Liver (tissue), 9 donors: Measurements from ENCODE around the gene TRIM65. TPM values are rescaled to one million over a fixed set of nuclear protein-coding genes. Genes with fewer than 3 reads are reported as not detected.

Experiments
- DNase-seq: peaks from one replicate; pipeline ENCODE4 v3.0.0-alpha.2; 2017; ENCODE audit warnings: low spot score
- H3K27ac ChIP-seq, 2 donors: one replicate each; pipeline ENCODE4 v1.7.0; 2013; ENCODE audit warnings: inconsistent platforms in 2 of 2, low read length in 2 of 2, control low read depth in 1 of 2, low read depth in 1 of 2, mild to moderate bottlenecking in 1 of 2
- H3K27me3 ChIP-seq, 4 donors: one replicate each; pipeline versions ENCODE4 v1.6.1 to v1.7.0; 2013; ENCODE audit warnings: low read length in 3 of 4, inconsistent platforms in 1 of 4, mild to moderate bottlenecking in 1 of 4, moderate library complexity in 1 of 4; ENCODE audit not compliant: control insufficient read depth in 4 of 4, insufficient read depth in 4 of 4
- H3K36me3 ChIP-seq, 4 donors: one replicate each; pipeline versions ENCODE4 v1.6.1 to v1.7.0; 2013; ENCODE audit warnings: low read length in 3 of 4, mild to moderate bottlenecking in 3 of 4, low read depth in 1 of 4, moderate library complexity in 1 of 4; ENCODE audit not compliant: control insufficient read depth in 4 of 4, insufficient read depth in 3 of 4
- H3K4me1 ChIP-seq, 4 donors: one replicate each; pipeline versions ENCODE4 v1.6.1 to v1.7.0; 2013; ENCODE audit warnings: low read length in 3 of 4, mild to moderate bottlenecking in 3 of 4, moderate library complexity in 1 of 4; ENCODE audit not compliant: control insufficient read depth in 4 of 4, insufficient read depth in 4 of 4
- H3K4me3 ChIP-seq, 3 donors: one replicate each; pipeline versions ENCODE4 v1.6.1 to v1.7.0; 2013; ENCODE audit warnings: low read length in 3 of 3, control low read depth in 1 of 3, low read depth in 1 of 3, mild to moderate bottlenecking in 1 of 3
- H3K9ac ChIP-seq, 2 donors: one replicate each; pipeline ENCODE4 v1.7.0; 2013; ENCODE audit warnings: low read length in 2 of 2, mild to moderate bottlenecking in 2 of 2, moderate library complexity in 2 of 2, control low read depth in 1 of 2, low read depth in 1 of 2
- H3K9me3 ChIP-seq, 4 donors: one replicate each; pipeline versions ENCODE4 v1.6.1 to v1.7.0; 2013; ENCODE audit warnings: low read length in 3 of 4; ENCODE audit not compliant: control insufficient read depth in 4 of 4
- CTCF ChIP-seq: fragments of 150-350 bp; IDR thresholded peaks from 2 replicates; pipeline ENCODE4 v1.5.1; 2017; ENCODE audit warnings: improper control_type of control experiment, low read depth, low read length; ENCODE audit not compliant: missing input control
- EGR1 ChIP-seq, 2 donors: IDR thresholded peaks; 2 replicates each; pipeline ENCODE4 v1.6.1; 2016 to 2018; ENCODE audit warnings: antibody characterized with exemption in 2 of 2, low read depth in 2 of 2
- FOXA1 ChIP-seq: IDR thresholded peaks from 2 replicates; pipeline ENCODE4 v1.6.1; 2016; ENCODE audit warnings: antibody characterized with exemption
- FOXA2 ChIP-seq: IDR thresholded peaks from 2 replicates; pipeline ENCODE4 v1.6.1; 2016; ENCODE audit warnings: antibody characterized with exemption
- GABPA ChIP-seq, 2 donors: IDR thresholded peaks in 1 of 2; conservative IDR thresholded peaks in 1 of 2; 2 replicates each; pipeline ENCODE4 v1.6.1; 2016; ENCODE audit warnings: antibody characterized with exemption in 2 of 2, mild to moderate bottlenecking in 1 of 2, moderate library complexity in 1 of 2
- HNF4A ChIP-seq, 2 donors: conservative IDR thresholded peaks; 2 replicates each; pipeline ENCODE4 v1.6.1; 2016; ENCODE audit warnings: antibody characterized with exemption in 2 of 2, mild to moderate bottlenecking in 2 of 2
- HNF4G ChIP-seq: IDR thresholded peaks from 2 replicates; pipeline ENCODE4 v1.6.1; 2016; ENCODE audit warnings: antibody characterized with exemption
- JUND ChIP-seq, 2 donors: IDR thresholded peaks; 2 replicates each; pipeline ENCODE4 v1.6.1; 2016; ENCODE audit warnings: antibody characterized with exemption in 2 of 2
- NR2F2 ChIP-seq: IDR thresholded peaks from 2 replicates; pipeline ENCODE4 v1.6.1; 2016; ENCODE audit warnings: antibody characterized with exemption
- RAD21 ChIP-seq, 2 donors: IDR thresholded peaks; 2 replicates each; pipeline ENCODE4 v1.6.1; 2016; ENCODE audit warnings: antibody characterized with exemption in 2 of 2, mild to moderate bottlenecking in 2 of 2
- RXRA ChIP-seq, 2 donors: IDR thresholded peaks; 2 replicates each; pipeline ENCODE4 v1.6.1; 2017 to 2018; ENCODE audit warnings: antibody characterized with exemption in 2 of 2, mild to moderate bottlenecking in 1 of 2
- TAF1 ChIP-seq: conservative IDR thresholded peaks from 2 replicates; pipeline ENCODE4 v1.6.1; 2016; ENCODE audit warnings: antibody characterized with exemption, mild to moderate bottlenecking
- WGBS: extraction: QIAGEN DNeasy Blood & Tissue Kit; methylation state at CpG from one replicate; pipeline ENCODE4 v1.1.7; 2013; 5-methylcytosine and 5-hydroxymethylcytosine counted together
- polyA plus RNA-seq, 2 donors: library from polyadenylated mRNA; stranded (reverse) in 1 of 2; unstranded in 1 of 2; fragments of 200-250 nt in 1 of 2; fragments of >200 nt in 1 of 2; fragmentation: Nextera tagmentation in 1 of 2; extraction: Ambion mirVana in 1 of 2; gene quantifications; one replicate each; pipeline versions ENCODE4 v1.2.1 to v1.2.3, GENCODE V29; 2013 to 2015
- total RNA-seq, 2 donors: library from RNA; depleted of rRNA; stranded (reverse); fragments of >200 nt; gene quantifications; one replicate each; pipeline ENCODE4 v1.2.3, GENCODE V29; 2014
- TF ChIP-seq, protein P1 (sequence below): IDR thresholded peaks from 2 replicates; pipeline ENCODE4 v1.6.1; 2016; ENCODE audit warnings: antibody characterized with exemption
- TF ChIP-seq, protein P2 (sequence below): IDR thresholded peaks from 2 replicates; pipeline ENCODE4 v1.6.1; 2016; ENCODE audit warnings: antibody characterized with exemption, mild to moderate bottlenecking
- TF ChIP-seq, protein P3 (sequence below): IDR thresholded peaks from 2 replicates; pipeline ENCODE4 v1.6.1; 2016; ENCODE audit warnings: antibody characterized with exemption
- donor health status: healthy.
- donor health status: healthy.
- donor health status: healthy.
- donor health status: healthy.
- donor health status: healthy.

The TRIM65 gene
- total and polyA plus RNA-seq, 4 donors = 1.5 to 8.6 (median 6.5) TPM

DNA sequence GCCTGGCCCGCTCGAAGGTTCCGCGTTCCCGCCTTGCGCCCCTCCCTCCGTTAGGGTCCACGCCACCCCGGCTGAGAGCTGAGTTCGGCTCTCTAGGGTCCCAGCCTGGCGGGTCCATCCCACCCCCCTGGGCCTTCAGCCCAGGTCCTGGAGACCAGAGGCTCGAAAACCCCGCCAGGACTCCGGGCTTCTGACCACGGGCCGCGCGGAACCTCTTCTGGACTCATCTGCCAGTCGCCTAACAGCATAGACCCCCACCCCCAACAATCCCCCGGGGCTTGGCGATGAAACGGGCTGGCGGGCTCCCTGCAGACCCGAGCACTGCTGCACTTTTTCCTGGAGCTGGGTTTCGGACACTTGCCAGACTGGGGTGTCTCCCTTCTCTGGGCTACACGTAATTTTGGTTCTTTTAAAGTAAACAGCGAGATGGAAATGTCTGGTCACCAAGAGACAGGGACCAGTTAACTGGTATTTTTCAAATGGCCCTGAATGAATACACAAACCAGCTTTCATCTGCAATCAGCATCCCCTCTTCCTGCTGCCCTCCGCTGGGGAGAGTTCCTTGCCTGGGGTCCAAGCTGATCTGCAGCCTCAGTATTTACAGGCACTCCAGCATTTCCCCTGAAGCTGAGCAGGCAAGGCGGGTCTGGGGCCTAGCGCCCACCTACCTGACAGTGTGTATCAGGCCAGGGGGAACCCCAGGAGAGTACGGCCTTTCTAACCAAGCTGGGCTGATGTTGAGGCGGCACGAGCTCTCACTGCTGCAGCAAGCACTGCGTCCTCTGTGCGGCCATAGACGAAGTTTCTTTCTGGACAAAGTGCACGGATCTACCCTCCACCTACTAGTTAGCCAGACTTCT lies 639 bp upstream of the TRIM65 start:
- peaks cover 3 to 43% (median 30%) of the 10 kb centered on the region in 4 donors for H3K4me1 ChIP-seq

DNA sequence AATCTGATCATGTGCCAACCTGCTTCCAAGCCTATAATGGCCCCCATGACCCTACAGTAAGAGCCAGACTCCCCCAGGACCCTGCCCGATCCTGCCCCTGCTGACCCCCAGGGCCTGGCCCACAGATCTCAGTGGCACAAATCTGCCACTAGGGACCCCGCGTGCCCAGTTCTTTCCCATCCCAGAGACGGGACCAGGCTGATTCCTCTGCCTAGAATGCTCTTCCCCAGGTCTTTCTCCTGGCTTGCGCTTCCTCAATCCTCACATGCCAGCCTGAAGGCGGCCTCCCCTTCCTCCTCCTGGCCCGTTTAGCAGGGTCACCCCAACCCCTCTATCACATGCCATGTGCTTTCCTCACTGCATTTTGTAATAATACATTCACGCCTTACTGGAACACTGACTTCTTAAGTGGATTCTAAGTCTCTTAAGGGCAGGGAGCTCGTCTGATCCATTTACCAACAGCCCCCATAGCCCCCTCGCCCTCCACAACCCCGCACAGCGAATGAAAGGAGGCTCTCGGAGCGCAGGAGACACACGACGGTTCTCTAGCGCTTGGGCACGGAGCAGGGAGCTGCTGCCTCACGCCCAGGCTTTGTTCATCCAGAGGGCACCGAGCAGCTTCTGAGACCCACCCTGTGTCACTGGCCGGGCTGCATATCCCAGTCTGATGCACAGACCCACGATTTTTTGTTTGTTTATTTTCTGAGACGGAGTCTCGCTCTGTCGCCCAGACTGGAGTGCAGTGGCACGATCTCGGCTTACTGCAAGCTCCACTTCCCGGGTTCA lies 1.2 kb downstream of the TRIM65 start:
- peaks cover 0 to 15% (median 7%) of the 10 kb centered on the region in 4 donors for H3K36me3 ChIP-seq
- peak overlapping the region in 2 of 3 donors; percentile 19 to 69 for H3K4me3 ChIP-seq
- 59% methylated on average over 28 of the region's 28 CpGs for WGBS
- no peaks in the 10 kb centered on the region for H3K9me3 ChIP-seq
- H3K9ac ChIP-seq = no peak overlapping the region
- H3K27ac ChIP-seq = peak overlapping the region in 1 of 2 donors; percentile 78
- peaks cover 11 to 49% (median 35%) of the 10 kb centered on the region in 4 donors for H3K4me1 ChIP-seq
- TF ChIP-seq TAF1 (no peak), FOXA1 (no peak), EGR1 (IDR thresholded peaks at IDR 0.05; ENCODE audit: low read depth in 2 of 2) (no peak), HNF4A (conservative IDR thresholded peaks at IDR 0.05) (no peak), JUND (IDR thresholded peaks at IDR 0.05) (no peak), RXRA (IDR thresholded peaks at IDR 0.05) (no peak), CTCF (no peak), FOXA2 (no peak), RAD21 (IDR thresholded peaks at IDR 0.05) (no peak), NR2F2 (no peak), HNF4G (no peak)
- TF ChIP-seq, protein P1, sequence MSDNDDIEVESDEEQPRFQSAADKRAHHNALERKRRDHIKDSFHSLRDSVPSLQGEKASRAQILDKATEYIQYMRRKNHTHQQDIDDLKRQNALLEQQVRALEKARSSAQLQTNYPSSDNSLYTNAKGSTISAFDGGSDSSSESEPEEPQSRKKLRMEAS = no peak
- TF ChIP-seq, protein P2, sequence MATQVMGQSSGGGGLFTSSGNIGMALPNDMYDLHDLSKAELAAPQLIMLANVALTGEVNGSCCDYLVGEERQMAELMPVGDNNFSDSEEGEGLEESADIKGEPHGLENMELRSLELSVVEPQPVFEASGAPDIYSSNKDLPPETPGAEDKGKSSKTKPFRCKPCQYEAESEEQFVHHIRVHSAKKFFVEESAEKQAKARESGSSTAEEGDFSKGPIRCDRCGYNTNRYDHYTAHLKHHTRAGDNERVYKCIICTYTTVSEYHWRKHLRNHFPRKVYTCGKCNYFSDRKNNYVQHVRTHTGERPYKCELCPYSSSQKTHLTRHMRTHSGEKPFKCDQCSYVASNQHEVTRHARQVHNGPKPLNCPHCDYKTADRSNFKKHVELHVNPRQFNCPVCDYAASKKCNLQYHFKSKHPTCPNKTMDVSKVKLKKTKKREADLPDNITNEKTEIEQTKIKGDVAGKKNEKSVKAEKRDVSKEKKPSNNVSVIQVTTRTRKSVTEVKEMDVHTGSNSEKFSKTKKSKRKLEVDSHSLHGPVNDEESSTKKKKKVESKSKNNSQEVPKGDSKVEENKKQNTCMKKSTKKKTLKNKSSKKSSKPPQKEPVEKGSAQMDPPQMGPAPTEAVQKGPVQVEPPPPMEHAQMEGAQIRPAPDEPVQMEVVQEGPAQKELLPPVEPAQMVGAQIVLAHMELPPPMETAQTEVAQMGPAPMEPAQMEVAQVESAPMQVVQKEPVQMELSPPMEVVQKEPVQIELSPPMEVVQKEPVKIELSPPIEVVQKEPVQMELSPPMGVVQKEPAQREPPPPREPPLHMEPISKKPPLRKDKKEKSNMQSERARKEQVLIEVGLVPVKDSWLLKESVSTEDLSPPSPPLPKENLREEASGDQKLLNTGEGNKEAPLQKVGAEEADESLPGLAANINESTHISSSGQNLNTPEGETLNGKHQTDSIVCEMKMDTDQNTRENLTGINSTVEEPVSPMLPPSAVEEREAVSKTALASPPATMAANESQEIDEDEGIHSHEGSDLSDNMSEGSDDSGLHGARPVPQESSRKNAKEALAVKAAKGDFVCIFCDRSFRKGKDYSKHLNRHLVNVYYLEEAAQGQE = no peak
- TF ChIP-seq, protein P3, sequence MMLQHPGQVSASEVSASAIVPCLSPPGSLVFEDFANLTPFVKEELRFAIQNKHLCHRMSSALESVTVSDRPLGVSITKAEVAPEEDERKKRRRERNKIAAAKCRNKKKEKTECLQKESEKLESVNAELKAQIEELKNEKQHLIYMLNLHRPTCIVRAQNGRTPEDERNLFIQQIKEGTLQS = no peak
- DNase-seq = no peak
- no peaks in the 10 kb centered on the region for H3K27me3 ChIP-seq

More for the DNA sequence above, 639 bp upstream of the TRIM65 start:
- Histone ChIP-seq H3K27ac (peak overlapping the region; percentile 78 to 83), H3K9me3 (no peaks in the 10 kb centered on the region), H3K4me3 (peak overlapping the region in 1 of 3 donors; percentile 69), H3K9ac (no peak overlapping the region), H3K36me3 (peaks cover 6 to 26% (median 13%) of the 10 kb centered on the region in 4 donors), H3K27me3 (no peaks in the 10 kb centered on the region)
- 75% methylated on average over 37 of the region's 37 CpGs for WGBS
- no peak for TF ChIP-seq RXRA (IDR thresholded peaks at IDR 0.05)
- no peak for TF ChIP-seq EGR1 (IDR thresholded peaks at IDR 0.05; ENCODE audit: low read depth in 2 of 2)
- TF ChIP-seq RAD21 (IDR thresholded peaks at IDR 0.05) = no peak
- TF ChIP-seq, protein P2 = no peak
- no peak for TF ChIP-seq TAF1
- no peak for TF ChIP-seq NR2F2
- no peak for TF ChIP-seq GABPA (IDR thresholded peaks at IDR 0.05 in 1 of 2, conservative IDR thresholded peaks at IDR 0.05 in 1 of 2)
- no peak for TF ChIP-seq JUND (IDR thresholded peaks at IDR 0.05)
- DNase-seq = no peak
